Gastrocnemius medialis (tissue), 4 donors: Measurements from ENCODE around the gene CLEC2D.

ENCODE experiments used
- POLR2A ChIP-seq, 2 donors: fragments of 450-650 bp; IDR thresholded peaks; one replicate each; pipeline ENCODE4 v1.6.1; 2017; ENCODE audit warnings: antibody characterized with exemption in 2 of 2, mild to moderate bottlenecking in 2 of 2, moderate library complexity in 2 of 2
- TF ChIP-seq, protein P1 (sequence below), 5 experiments: fragments of 450-650 bp in 3 of 5; fragments of 200-600 bp in 2 of 5; sonication (generic) in 2 of 5; IDR thresholded peaks in 4 of 5; conservative IDR thresholded peaks in 1 of 5; 1 replicate in 4 of 5; 2 replicates in 1 of 5; pipeline ENCODE4 v1.5.1; 2016 to 2019; ENCODE audit warnings: antibody characterized with exemption in 5 of 5, mild to moderate bottlenecking in 3 of 5, moderate library complexity in 3 of 5

DNA sequence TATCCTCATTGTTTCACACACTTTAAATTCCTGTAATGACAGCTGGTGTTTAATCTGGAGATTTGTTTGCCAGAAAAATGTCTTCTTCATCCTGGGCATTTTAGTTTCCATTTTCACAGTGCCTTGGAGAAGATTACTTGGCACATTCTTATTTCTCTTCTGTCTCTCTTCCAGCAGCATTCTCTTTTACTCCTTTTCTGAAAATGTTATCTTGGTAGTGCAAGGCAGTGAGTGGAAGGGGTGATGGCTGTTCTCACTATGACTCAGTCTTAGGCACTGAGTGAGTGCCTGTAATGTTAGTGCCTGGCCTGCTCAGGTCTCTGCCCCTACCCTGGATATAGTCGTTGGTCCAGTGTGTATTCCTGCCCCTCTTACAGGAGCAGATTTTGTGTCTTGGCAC is 50.3 kb downstream of the CLEC2D start:
- TF ChIP-seq, protein P1, sequence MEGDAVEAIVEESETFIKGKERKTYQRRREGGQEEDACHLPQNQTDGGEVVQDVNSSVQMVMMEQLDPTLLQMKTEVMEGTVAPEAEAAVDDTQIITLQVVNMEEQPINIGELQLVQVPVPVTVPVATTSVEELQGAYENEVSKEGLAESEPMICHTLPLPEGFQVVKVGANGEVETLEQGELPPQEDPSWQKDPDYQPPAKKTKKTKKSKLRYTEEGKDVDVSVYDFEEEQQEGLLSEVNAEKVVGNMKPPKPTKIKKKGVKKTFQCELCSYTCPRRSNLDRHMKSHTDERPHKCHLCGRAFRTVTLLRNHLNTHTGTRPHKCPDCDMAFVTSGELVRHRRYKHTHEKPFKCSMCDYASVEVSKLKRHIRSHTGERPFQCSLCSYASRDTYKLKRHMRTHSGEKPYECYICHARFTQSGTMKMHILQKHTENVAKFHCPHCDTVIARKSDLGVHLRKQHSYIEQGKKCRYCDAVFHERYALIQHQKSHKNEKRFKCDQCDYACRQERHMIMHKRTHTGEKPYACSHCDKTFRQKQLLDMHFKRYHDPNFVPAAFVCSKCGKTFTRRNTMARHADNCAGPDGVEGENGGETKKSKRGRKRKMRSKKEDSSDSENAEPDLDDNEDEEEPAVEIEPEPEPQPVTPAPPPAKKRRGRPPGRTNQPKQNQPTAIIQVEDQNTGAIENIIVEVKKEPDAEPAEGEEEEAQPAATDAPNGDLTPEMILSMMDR (IDR thresholded peaks at IDR 0.05 in 4 of 5, conservative IDR thresholded peaks at IDR 0.05 in 1 of 5), result no peak
- no peak for TF ChIP-seq POLR2A (IDR thresholded peaks at IDR 0.05)
